ENCODE data around the gene TBC1D30.

GRCh38 chr12:64903479-64904152 is 79.2 kb downstream of the TBC1D30 start:
- TF ChIP-seq CTCF (IDR thresholded peaks at IDR 0.05) = no peak
- TF ChIP-seq POLR2A (IDR thresholded peaks at IDR 0.05) = no peak

Data from tibial nerve (tissue), 3 donors.